Cardiac muscle cell (in vitro differentiated cells and primary cell): Measurements from ENCODE around the gene GABPB1. TPM values are rescaled to one million over a fixed set of nuclear protein-coding genes. Genes with fewer than 3 reads are reported as not detected.

ENCODE experiments used
- DNase-seq, 2 donors: peaks; one replicate each; pipeline versions ENCODE4 v3.0.0 to v3.0.0-alpha.2; 2010 to 2017; ENCODE audit warnings: low read depth in 1 of 2, low spot score in 1 of 2
- H3K27ac ChIP-seq: fragments of 200-600 bp; sonication (generic); 2 replicates; pipeline ENCODE4 v1.5.1; 2016
- H3K27me3 ChIP-seq: fragments of 200-600 bp; sonication (generic); 2 replicates; pipeline ENCODE4 v1.6.0; 2016; ENCODE audit warnings: control low read depth
- H3K36me3 ChIP-seq: fragments of 200-600 bp; sonication (generic); 2 replicates; pipeline ENCODE4 v1.5.1; 2016; ENCODE audit warnings: control low read depth
- H3K4me1 ChIP-seq: fragments of 200-600 bp; sonication (generic); 2 replicates; pipeline ENCODE4 v1.8.1; 2017; ENCODE audit warnings: low read depth, mild to moderate bottlenecking, mixed run types
- H3K4me3 ChIP-seq: fragments of 200-600 bp; sonication (generic); 2 replicates; pipeline ENCODE4 v1.5.1; 2016; ENCODE audit warnings: mild to moderate bottlenecking
- H3K9me3 ChIP-seq: fragments of 200-600 bp; sonication (generic); 2 replicates; pipeline ENCODE4 v1.5.1; 2017; ENCODE audit warnings: low read depth, mild to moderate bottlenecking, control low read depth
- CTCF ChIP-seq: IDR thresholded peaks from 2 replicates; pipeline ENCODE4 v1.5.1; 2012; ENCODE audit warnings: low read depth, mild to moderate bottlenecking, low read length
- polyA plus RNA-seq: library from polyadenylated mRNA; unstranded; fragments of >200 nt; fragmentation: Nextera tagmentation; extraction: Ambion mirVana; gene quantifications from 2 replicates; pipeline ENCODE4 v1.2.1, GENCODE V29; 2016
- total RNA-seq: library from RNA; depleted of rRNA; stranded (reverse); fragments of >200 nt; gene quantifications from 2 replicates; pipeline ENCODE4 v1.2.3, GENCODE V29; 2016

GABPB1 gene
- total and polyA plus RNA-seq, 2 experiments from 2014 or later = 12.5 to 22.3 TPM

- DNase-seq = no peak
- H3K9me3 ChIP-seq = no peaks in the 10 kb centered on the region
- no peak overlapping the region for H3K4me3 ChIP-seq
- H3K27ac ChIP-seq = no peak overlapping the region
- H3K4me1 ChIP-seq = no peaks in the 10 kb centered on the region
- H3K36me3 ChIP-seq = no peaks in the 10 kb centered on the region
- no peak for TF ChIP-seq CTCF
- H3K27me3 ChIP-seq = no peaks in the 10 kb centered on the region
These were observed 14.6 kb downstream of the GABPB1 start for GRCh38 chr15:50340416-50340815.

GRCh38 chr15:50339717-50340116 lies 15.3 kb downstream of the GABPB1 start:
- DNase-seq = no peak
- no peak for TF ChIP-seq CTCF
- Histone ChIP-seq H3K4me3 (no peak overlapping the region), H3K27ac (no peak overlapping the region), H3K9me3 (no peaks in the 10 kb centered on the region), H3K4me1 (no peaks in the 10 kb centered on the region), H3K36me3 (no peaks in the 10 kb centered on the region), H3K27me3 (no peaks in the 10 kb centered on the region)

- no peak for TF ChIP-seq CTCF
- DNase-seq = no peak
- no peak overlapping the region for H3K4me3 ChIP-seq
- no peaks in the 10 kb centered on the region for H3K4me1 ChIP-seq
- H3K9me3 ChIP-seq = no peaks in the 10 kb centered on the region
- no peaks in the 10 kb centered on the region for H3K27me3 ChIP-seq
- H3K36me3 ChIP-seq = no peaks in the 10 kb centered on the region
- no peak overlapping the region for H3K27ac ChIP-seq
These were observed 19.7 kb downstream of the GABPB1 start for GRCh38 chr15:50335251-50335650.

- DNase-seq = no peak
- Histone ChIP-seq H3K27me3 (no peaks in the 10 kb centered on the region), H3K9me3 (no peaks in the 10 kb centered on the region), H3K4me1 (no peaks in the 10 kb centered on the region), H3K36me3 (no peaks in the 10 kb centered on the region), H3K4me3 (no peak overlapping the region), H3K27ac (no peak overlapping the region)
- TF ChIP-seq CTCF = no peak
These were observed 21.8 kb downstream of the GABPB1 start for GRCh38 chr15:50333229-50333628.

- no peaks in the 10 kb centered on the region for H3K36me3 ChIP-seq
- no peaks in the 10 kb centered on the region for H3K9me3 ChIP-seq
- H3K4me1 ChIP-seq = no peaks in the 10 kb centered on the region
- TF ChIP-seq CTCF = no peak
- no peak overlapping the region for H3K27ac ChIP-seq
- H3K4me3 ChIP-seq = no peak overlapping the region
- DNase-seq = peak in 1 of 2 donors; percentile 16
- no peaks in the 10 kb centered on the region for H3K27me3 ChIP-seq
These were observed 24.1 kb downstream of the GABPB1 start for GRCh38 chr15:50330921-50331320.

- H3K4me1 ChIP-seq = no peaks in the 10 kb centered on the region
- no peaks in the 10 kb centered on the region for H3K27me3 ChIP-seq
- H3K4me3 ChIP-seq = no peak overlapping the region
- no peak overlapping the region for H3K27ac ChIP-seq
- DNase-seq = no peak
- H3K9me3 ChIP-seq = no peaks in the 10 kb centered on the region
- no peak for TF ChIP-seq CTCF
- H3K36me3 ChIP-seq = no peaks in the 10 kb centered on the region
These were observed 26.9 kb downstream of the GABPB1 start for GRCh38 chr15:50328116-50328515.
